ENCODE results near the gene DOCK6.

DNA sequence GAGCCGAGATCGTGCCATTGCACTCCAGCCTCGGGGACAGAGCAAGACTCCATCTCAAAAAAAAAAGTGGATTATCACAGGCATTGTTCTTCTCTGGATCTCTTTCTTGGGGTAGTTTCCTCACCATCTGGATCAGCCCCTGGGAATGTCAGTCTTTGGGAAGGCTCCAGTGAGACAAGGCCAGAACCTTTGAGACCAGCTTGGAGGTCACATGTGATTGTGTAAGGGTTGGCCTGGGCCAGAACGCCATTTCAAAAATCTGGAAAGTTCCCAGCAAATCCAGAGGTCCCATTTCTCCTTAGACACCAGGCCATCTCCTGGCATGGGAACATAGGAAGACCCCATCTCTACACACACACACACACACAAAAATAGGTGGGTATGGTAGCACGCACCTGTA is 37.2 kb downstream of the DOCK6 start:
- TF ChIP-seq SIN3A (IDR thresholded peaks at IDR 0.05; ENCODE audit: borderline replicate concordance, insufficient read depth, low read length) (no peak), POLR2AphosphoS5 (IDR thresholded peaks at IDR 0.05; ENCODE audit: low read depth, low read length) (no peak), TAF1 (IDR thresholded peaks at IDR 0.05; ENCODE audit: borderline replicate concordance, insufficient read depth, low read length) (no peak)
- TF ChIP-seq, protein P1, sequence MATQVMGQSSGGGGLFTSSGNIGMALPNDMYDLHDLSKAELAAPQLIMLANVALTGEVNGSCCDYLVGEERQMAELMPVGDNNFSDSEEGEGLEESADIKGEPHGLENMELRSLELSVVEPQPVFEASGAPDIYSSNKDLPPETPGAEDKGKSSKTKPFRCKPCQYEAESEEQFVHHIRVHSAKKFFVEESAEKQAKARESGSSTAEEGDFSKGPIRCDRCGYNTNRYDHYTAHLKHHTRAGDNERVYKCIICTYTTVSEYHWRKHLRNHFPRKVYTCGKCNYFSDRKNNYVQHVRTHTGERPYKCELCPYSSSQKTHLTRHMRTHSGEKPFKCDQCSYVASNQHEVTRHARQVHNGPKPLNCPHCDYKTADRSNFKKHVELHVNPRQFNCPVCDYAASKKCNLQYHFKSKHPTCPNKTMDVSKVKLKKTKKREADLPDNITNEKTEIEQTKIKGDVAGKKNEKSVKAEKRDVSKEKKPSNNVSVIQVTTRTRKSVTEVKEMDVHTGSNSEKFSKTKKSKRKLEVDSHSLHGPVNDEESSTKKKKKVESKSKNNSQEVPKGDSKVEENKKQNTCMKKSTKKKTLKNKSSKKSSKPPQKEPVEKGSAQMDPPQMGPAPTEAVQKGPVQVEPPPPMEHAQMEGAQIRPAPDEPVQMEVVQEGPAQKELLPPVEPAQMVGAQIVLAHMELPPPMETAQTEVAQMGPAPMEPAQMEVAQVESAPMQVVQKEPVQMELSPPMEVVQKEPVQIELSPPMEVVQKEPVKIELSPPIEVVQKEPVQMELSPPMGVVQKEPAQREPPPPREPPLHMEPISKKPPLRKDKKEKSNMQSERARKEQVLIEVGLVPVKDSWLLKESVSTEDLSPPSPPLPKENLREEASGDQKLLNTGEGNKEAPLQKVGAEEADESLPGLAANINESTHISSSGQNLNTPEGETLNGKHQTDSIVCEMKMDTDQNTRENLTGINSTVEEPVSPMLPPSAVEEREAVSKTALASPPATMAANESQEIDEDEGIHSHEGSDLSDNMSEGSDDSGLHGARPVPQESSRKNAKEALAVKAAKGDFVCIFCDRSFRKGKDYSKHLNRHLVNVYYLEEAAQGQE (IDR thresholded peaks at IDR 0.05; ENCODE audit: insufficient read depth in 1 of 2, low read depth in 2 of 2, low read length in 2 of 2), result no peak
